ENCODE results near the gene AR.

DNA sequence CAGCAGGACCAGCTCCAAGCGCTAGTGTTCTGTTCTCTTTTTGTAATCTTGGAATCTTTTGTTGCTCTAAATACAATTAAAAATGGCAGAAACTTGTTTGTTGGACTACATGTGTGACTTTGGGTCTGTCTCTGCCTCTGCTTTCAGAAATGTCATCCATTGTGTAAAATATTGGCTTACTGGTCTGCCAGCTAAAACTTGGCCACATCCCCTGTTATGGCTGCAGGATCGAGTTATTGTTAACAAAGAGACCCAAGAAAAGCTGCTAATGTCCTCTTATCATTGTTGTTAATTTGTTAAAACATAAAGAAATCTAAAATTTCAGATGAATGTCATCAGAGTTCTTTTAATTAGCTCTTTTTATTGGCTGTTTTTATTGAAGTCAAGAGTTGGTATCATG lies 186.5 kb downstream of the AR start:
- no peak for TF ChIP-seq CTCF (IDR thresholded peaks at IDR 0.05; ENCODE audit: low read length)
- TF ChIP-seq EZH2phosphoT487 (IDR thresholded peaks at IDR 0.05; ENCODE audit: low read length), result no peak
- no peak for TF ChIP-seq EZH2 (optimal IDR thresholded peaks at IDR 0.05; ENCODE audit: low read depth, low read length)
